Medulla oblongata (tissue), 1 donor: Measurements from ENCODE around the gene PM20D2.

ENCODE experiments used
- DNase-seq: peaks from one replicate; pipeline ENCODE4 v3.0.0-alpha.2; 2015; ENCODE audit errors: extremely low spot score

PM20D2 gene

GRCh38 chr6:89200706-89201215, 54.9 kb downstream of the PM20D2 start:
- DNase-seq, result no peak

GRCh38 chr6:89204096-89204495, 58.2 kb downstream of the PM20D2 start:
- DNase-seq, result no peak

- no peak for DNase-seq
These were observed 60.0 kb downstream of the PM20D2 start for GRCh38 chr6:89205819-89206218.

GRCh38 chr6:89208551-89208950, 62.7 kb downstream of the PM20D2 start:
- no peak for DNase-seq

GRCh38 chr6:89209457-89209856, 63.6 kb downstream of the PM20D2 start:
- DNase-seq, result no peak

- DNase-seq, result no peak
These were observed 66.6 kb downstream of the PM20D2 start for GRCh38 chr6:89212472-89212871.

- DNase-seq, result no peak
These were observed 68.3 kb downstream of the PM20D2 start for GRCh38 chr6:89214197-89214596.
